ENCODE data around the gene RARG. TPM values are rescaled to one million over a fixed set of nuclear protein-coding genes. Genes with fewer than 3 reads are reported as not detected.
A peak's percentile ranks its signal among the peaks of the same experiment; 100 is the strongest.

Gene RARG
- total RNA-seq, 1 donor from 2014 or later, result 16.9 TPM

GRCh38 chr12:53251477-53252348, 19.7 kb upstream of the RARG start:
- ATAC-seq (peak; percentile 93), DNase-seq (peak; percentile 89)
- intact Hi-C loops (cut with micrococcal nuclease), result loop anchor here (5.0 kb wide), 1 partner anchor 34 kb away; no protein-coding TSS in a partner anchor

GRCh38 chr12:53245286-53245685, 13.3 kb upstream of the RARG start:
- intact Hi-C loops (cut with micrococcal nuclease), result no loop called here
- ATAC-seq (no peak), DNase-seq (no peak)

GRCh38 chr12:53244337-53244736, 12.3 kb upstream of the RARG start:
- peak; percentile 85 for ATAC-seq
- intact Hi-C loops (cut with micrococcal nuclease), result no loop called here
- DNase-seq, result no peak

- ATAC-seq, result no peak
- intact Hi-C loops (cut with micrococcal nuclease), result no loop called here
- DNase-seq, result no peak
These were observed 9.8 kb upstream of the RARG start for GRCh38 chr12:53241623-53242412.

GRCh38 chr12:53239643-53240258, 7.7 kb upstream of the RARG start:
- ATAC-seq (no peak), DNase-seq (no peak)
- intact Hi-C loops (cut with micrococcal nuclease), result no loop called here

GRCh38 chr12:53236443-53237111, 4.6 kb upstream of the RARG start:
- ATAC-seq (no peak), DNase-seq (no peak)
- intact Hi-C loops (cut with micrococcal nuclease), result no loop called here

- intact Hi-C loops (cut with micrococcal nuclease), result no loop called here
- ATAC-seq, result no peak
- DNase-seq, result no peak
These were observed 3.9 kb upstream of the RARG start for GRCh38 chr12:53235742-53236442.

GRCh38 chr12:53235164-53235563, 3.2 kb upstream of the RARG start:
- DNase-seq, result no peak
- ATAC-seq, result no peak
- intact Hi-C loops (cut with micrococcal nuclease), result no loop called here

- peak; percentile 8 for ATAC-seq
- intact Hi-C loops (cut with micrococcal nuclease), result no loop called here
- DNase-seq, result peak; percentile 63
These were observed 2.4 kb upstream of the RARG start for GRCh38 chr12:53234271-53234914.

- DNase-seq (no peak), ATAC-seq (no peak)
- intact Hi-C loops (cut with micrococcal nuclease), result no loop called here
These were observed 1.7 kb upstream of the RARG start for GRCh38 chr12:53233671-53234121.

GRCh38 chr12:53232646-53233461, 845 bp upstream of the RARG start:
- ATAC-seq (peak; percentile 85), DNase-seq (peak; percentile 74)
- intact Hi-C loops (cut with micrococcal nuclease), result no loop called here

- intact Hi-C loops (cut with micrococcal nuclease), result no loop called here
- DNase-seq, result no peak
- no peak for ATAC-seq
These were observed 413 bp downstream of the RARG start for GRCh38 chr12:53231671-53231920.

GRCh38 chr12:53230108-53230845, 1.7 kb downstream of the RARG start:
- no peak for ATAC-seq
- intact Hi-C loops (cut with micrococcal nuclease), result no loop called here
- no peak for DNase-seq

GRCh38 chr12:53229454-53229853, 2.6 kb downstream of the RARG start:
- intact Hi-C loops (cut with micrococcal nuclease), result no loop called here
- DNase-seq, result no peak
- ATAC-seq, result no peak

GRCh38 chr12:53227836-53228235, 4.2 kb downstream of the RARG start:
- intact Hi-C loops (cut with micrococcal nuclease), result no loop called here
- ATAC-seq, result no peak
- DNase-seq, result no peak

GRCh38 chr12:53227341-53227740, 4.7 kb downstream of the RARG start:
- ATAC-seq (no peak), DNase-seq (no peak)
- intact Hi-C loops (cut with micrococcal nuclease), result no loop called here

GRCh38 chr12:53226815-53227214, 5.2 kb downstream of the RARG start:
- ATAC-seq, result no peak
- no peak for DNase-seq
- intact Hi-C loops (cut with micrococcal nuclease), result no loop called here

Measured in left ventricle myocardium superior (tissue), 1 donor.